Esophagus muscularis mucosa (tissue), 4 donors: ENCODE data around the gene PIGB. TPM values are rescaled to one million over a fixed set of nuclear protein-coding genes. Genes with fewer than 3 reads are reported as not detected.
"Not testable (repeated sequence)": the region's sequence is repeated elsewhere in the genome, so short reads cannot be mapped to it uniquely, and the experiment has no call there.

Experiments
- DNase-seq: peaks from one replicate; pipeline ENCODE4 v3.0.0-alpha.2; 2017; ENCODE audit errors: extremely low spot score
- H3K27ac ChIP-seq, 4 donors: fragments of 200-600 bp; sonication (generic); replicated peaks in 1 of 4; 1 replicate in 3 of 4; 2 replicates in 1 of 4; pipeline ENCODE4 v1.5.1; 2016 to 2019; ENCODE audit warnings: mild to moderate bottlenecking in 1 of 4
- H3K27me3 ChIP-seq, 4 donors: fragments of 200-600 bp; sonication (generic); one replicate each; pipeline versions ENCODE4 v1.5.1 to v1.6.0; 2016 to 2019
- H3K36me3 ChIP-seq, 4 donors: fragments of 200-600 bp; sonication (generic); one replicate each; pipeline ENCODE4 v1.5.1; 2016 to 2019
- H3K4me1 ChIP-seq, 4 donors: fragments of 200-600 bp; sonication (generic); one replicate each; pipeline ENCODE4 v1.5.1; 2016 to 2019
- H3K4me3 ChIP-seq, 4 donors: fragments of 200-600 bp; sonication (generic); 1 replicate in 2 of 4; 2 replicates in 2 of 4; pipeline ENCODE4 v1.5.1; 2016 to 2019; ENCODE audit warnings: mild to moderate bottlenecking in 4 of 4, moderate library complexity in 1 of 4
- H3K9me3 ChIP-seq, 4 donors: fragments of 200-600 bp; sonication (generic); 1 replicate in 3 of 4; 2 replicates in 1 of 4; pipeline ENCODE4 v1.5.1; 2016 to 2019
- CTCF ChIP-seq, 3 experiments: fragments of 200-600 bp in 2 of 3; fragments of 450-650 bp in 1 of 3; sonication (generic) in 2 of 3; IDR thresholded peaks; one replicate each; pipeline ENCODE4 v1.5.1; 2017 to 2019; ENCODE audit warnings: antibody characterized with exemption in 3 of 3, mild to moderate bottlenecking in 2 of 3, moderate library complexity in 1 of 3
- EP300 ChIP-seq: sonication (generic); formaldehyde crosslinking; IDR thresholded peaks from one replicate; pipeline ENCODE4 v1.6.1; 2017; ENCODE audit warnings: antibody characterized with exemption
- POLR2A ChIP-seq: fragments of 450-650 bp; IDR thresholded peaks from one replicate; pipeline ENCODE4 v1.6.1; 2017; ENCODE audit warnings: antibody characterized with exemption, moderate library complexity, mild to moderate bottlenecking, low read depth
- POLR2AphosphoS5 ChIP-seq, 2 donors: sonication (generic); formaldehyde crosslinking; IDR thresholded peaks; one replicate each; pipeline ENCODE4 v1.6.1; 2017; ENCODE audit warnings: antibody characterized with exemption in 2 of 2
- WGBS: methylation state at CpG from one replicate; pipeline ENCODE4 v1.1.5; 2018; 5-methylcytosine and 5-hydroxymethylcytosine counted together
- intact Hi-C: fragments of 100-400 bp; cut with DNase I; formaldehyde crosslinking; loops from one replicate; pipeline ENCODE4 v1.15.1; 2023
- total RNA-seq, 4 donors: library from RNA; depleted of rRNA; stranded (reverse); fragments of >200 nt; gene quantifications; one replicate each; pipeline versions ENCODE4 v1.1.0 to v1.2.1, GENCODE V29; 2016

The PIGB gene
- total RNA-seq, 4 donors from 2014 or later: 4.5 to 9.6 (median 6.5) TPM

- intact Hi-C loops: no loop called here
- no peak overlapping the region for H3K4me3 ChIP-seq
- no peaks in the 10 kb centered on the region for H3K27me3 ChIP-seq
- H3K4me1 ChIP-seq: peaks cover 0 to 8% (median 2%) of the 10 kb centered on the region in 4 donors
- no peak for DNase-seq
- peaks cover 17 to 60% (median 37%) of the 10 kb centered on the region in 4 donors for H3K36me3 ChIP-seq
- H3K9me3 ChIP-seq: no peaks in the 10 kb centered on the region
- no peak overlapping the region for H3K27ac ChIP-seq
- TF ChIP-seq POLR2A: no peak
- no peak for TF ChIP-seq POLR2AphosphoS5 (IDR thresholded peaks at IDR 0.05)
- no peak for TF ChIP-seq EP300
- TF ChIP-seq CTCF (IDR thresholded peaks at IDR 0.05): no peak
Measured at GRCh38 chr15:55387027-55387426, 68.0 kb downstream of the PIGB start.

- Histone ChIP-seq H3K9me3 (no peaks in the 10 kb centered on the region), H3K27me3 (no peaks in the 10 kb centered on the region), H3K36me3 (peaks cover 17 to 42% (median 26%) of the 10 kb centered on the region in 4 donors), H3K27ac (no peak overlapping the region), H3K4me1 (peaks cover 0 to 8% (median 2%) of the 10 kb centered on the region in 4 donors), H3K4me3 (no peak overlapping the region)
- intact Hi-C loops: no loop called here
- TF ChIP-seq EP300 (no peak), POLR2A (no peak), POLR2AphosphoS5 (IDR thresholded peaks at IDR 0.05) (no peak), CTCF (IDR thresholded peaks at IDR 0.05) (no peak)
- DNase-seq: no peak
Measured at GRCh38 chr15:55389264-55389607, 70.2 kb downstream of the PIGB start.

GRCh38 chr15:55394694-55395093 is 75.7 kb downstream of the PIGB start:
- Histone ChIP-seq H3K9me3 (no peaks in the 10 kb centered on the region), H3K27ac (no peak overlapping the region), H3K36me3 (peaks cover 0 to 5% (median 0%) of the 10 kb centered on the region in 4 donors), H3K4me1 (peaks cover 0 to 7% (median under 1%) of the 10 kb centered on the region in 4 donors), H3K27me3 (no peaks in the 10 kb centered on the region), H3K4me3 (no peak overlapping the region)
- intact Hi-C loops: no loop called here
- 100% methylated on average over 1 of the region's 1 CpG for WGBS
- DNase-seq: no peak
- TF ChIP-seq CTCF (IDR thresholded peaks at IDR 0.05): no peak
- TF ChIP-seq POLR2AphosphoS5 (IDR thresholded peaks at IDR 0.05): no peak
- no peak for TF ChIP-seq EP300
- no peak for TF ChIP-seq POLR2A

GRCh38 chr15:55398243-55398642 is 79.2 kb downstream of the PIGB start:
- no peak for DNase-seq
- TF ChIP-seq POLR2A (no peak), POLR2AphosphoS5 (IDR thresholded peaks at IDR 0.05) (no peak), CTCF (IDR thresholded peaks at IDR 0.05) (no peak), EP300 (no peak)
- Histone ChIP-seq H3K36me3 (peaks cover 0 to 5% (median 0%) of the 10 kb centered on the region in 4 donors), H3K4me3 (no peak overlapping the region), H3K4me1 (peaks cover 8 to 22% (median 13%) of the 10 kb centered on the region in 4 donors), H3K27me3 (no peaks in the 10 kb centered on the region), H3K27ac (no peak overlapping the region), H3K9me3 (no peaks in the 10 kb centered on the region)
- 98% methylated on average over 5 of the region's 5 CpGs for WGBS
- intact Hi-C loops: no loop called here

GRCh38 chr15:55400050-55400449 is 81.0 kb downstream of the PIGB start:
- peaks cover 19 to 34% (median 31%) of the 10 kb centered on the region in 4 donors for H3K4me1 ChIP-seq
- WGBS: 81% methylated on average over 8 of the region's 8 CpGs
- not testable (repeated sequence) for DNase-seq, H3K36me3 ChIP-seq, H3K27me3 ChIP-seq, H3K9me3 ChIP-seq, H3K27ac ChIP-seq, H3K4me3 ChIP-seq
- intact Hi-C loops: loop anchor here (10.0 kb wide), 1 partner anchor 205 kb away; the partner anchor contains the start of gene RSL24D1
